Uterus (tissue), 4 donors: ENCODE results near the gene MAP1B. TPM values are rescaled to one million over a fixed set of nuclear protein-coding genes. Genes with fewer than 3 reads are reported as not detected.

Experiments
- DNase-seq, 2 donors: peaks; one replicate each; pipeline ENCODE4 v3.0.0-alpha.2; 2019 to 2020
- H3K27ac ChIP-seq, 2 donors: fragments of 200-600 bp; sonication (generic); 1 replicate in 1 of 2; 2 replicates in 1 of 2; pipeline ENCODE4 v1.5.1; 2016 to 2018
- H3K27me3 ChIP-seq, 2 donors: fragments of 200-600 bp; sonication (generic); one replicate each; pipeline ENCODE4 v1.5.1; 2018 to 2019; ENCODE audit warnings: control low read depth in 1 of 2
- H3K36me3 ChIP-seq, 2 donors: fragments of 200-600 bp; sonication (generic); one replicate each; pipeline ENCODE4 v1.5.1; 2019; ENCODE audit warnings: control low read depth in 1 of 2
- H3K4me1 ChIP-seq, 2 donors: fragments of 200-600 bp; sonication (generic); one replicate each; pipeline ENCODE4 v1.5.1; 2018 to 2019; ENCODE audit warnings: control low read depth in 1 of 2
- H3K4me3 ChIP-seq, 2 donors: fragments of 200-600 bp; sonication (generic); 1 replicate in 1 of 2; 2 replicates in 1 of 2; pipeline ENCODE4 v1.5.1; 2018 to 2019; ENCODE audit warnings: mild to moderate bottlenecking in 1 of 2
- H3K9me3 ChIP-seq, 2 donors: fragments of 200-600 bp; sonication (generic); one replicate each; pipeline ENCODE4 v1.5.1; 2019; ENCODE audit warnings: control low read depth in 1 of 2
- POLR2A ChIP-seq, 2 donors: fragments of 450-650 bp; IDR thresholded peaks; one replicate each; pipeline ENCODE4 v1.6.1; 2016; ENCODE audit warnings: antibody characterized with exemption in 2 of 2, mild to moderate bottlenecking in 1 of 2, moderate library complexity in 1 of 2
- intact Hi-C: fragments of 100-400 bp; cut with DNase I; formaldehyde crosslinking; loops from one replicate; pipeline ENCODE4 v1.15.1; 2023; ENCODE audit warnings: low total_unique reads
- total RNA-seq, 4 donors: library from RNA; depleted of rRNA in 3 of 4; stranded (reverse); fragments of >200 nt in 3 of 4; gene quantifications; one replicate each; pipeline versions ENCODE4 v1.1.0 to v1.2.4, GENCODE V29; 2014 to 2023
- TF ChIP-seq, protein P1 (sequence below), 4 experiments: fragments of 200-600 bp in 2 of 4; fragments of 450-650 bp in 2 of 4; sonication (generic) in 2 of 4; IDR thresholded peaks; one replicate each; pipeline ENCODE4 v1.5.1; 2016 to 2019; ENCODE audit warnings: antibody characterized with exemption in 4 of 4, mild to moderate bottlenecking in 2 of 4, moderate library complexity in 1 of 4
- donor health status: DM: yes; HTN: yes; CAD: no.

Gene MAP1B
- total RNA-seq, 4 donors from 2014 or later: 92.0 to 212 (median 132) TPM

- intact Hi-C loops: no loop called here
- H3K36me3 ChIP-seq: no peaks in the 10 kb centered on the region
- no peak overlapping the region for H3K4me3 ChIP-seq
Measured at GRCh38 chr5:72204946-72205345, 97.7 kb downstream of the MAP1B start.

GRCh38 chr5:72205431-72206009, 98.2 kb downstream of the MAP1B start:
- H3K4me3 ChIP-seq: no peak overlapping the region
- no peak for TF ChIP-seq POLR2A (IDR thresholded peaks at IDR 0.05)
- TF ChIP-seq, protein P1, sequence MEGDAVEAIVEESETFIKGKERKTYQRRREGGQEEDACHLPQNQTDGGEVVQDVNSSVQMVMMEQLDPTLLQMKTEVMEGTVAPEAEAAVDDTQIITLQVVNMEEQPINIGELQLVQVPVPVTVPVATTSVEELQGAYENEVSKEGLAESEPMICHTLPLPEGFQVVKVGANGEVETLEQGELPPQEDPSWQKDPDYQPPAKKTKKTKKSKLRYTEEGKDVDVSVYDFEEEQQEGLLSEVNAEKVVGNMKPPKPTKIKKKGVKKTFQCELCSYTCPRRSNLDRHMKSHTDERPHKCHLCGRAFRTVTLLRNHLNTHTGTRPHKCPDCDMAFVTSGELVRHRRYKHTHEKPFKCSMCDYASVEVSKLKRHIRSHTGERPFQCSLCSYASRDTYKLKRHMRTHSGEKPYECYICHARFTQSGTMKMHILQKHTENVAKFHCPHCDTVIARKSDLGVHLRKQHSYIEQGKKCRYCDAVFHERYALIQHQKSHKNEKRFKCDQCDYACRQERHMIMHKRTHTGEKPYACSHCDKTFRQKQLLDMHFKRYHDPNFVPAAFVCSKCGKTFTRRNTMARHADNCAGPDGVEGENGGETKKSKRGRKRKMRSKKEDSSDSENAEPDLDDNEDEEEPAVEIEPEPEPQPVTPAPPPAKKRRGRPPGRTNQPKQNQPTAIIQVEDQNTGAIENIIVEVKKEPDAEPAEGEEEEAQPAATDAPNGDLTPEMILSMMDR (IDR thresholded peaks at IDR 0.05): no peak
- DNase-seq: no peak
- H3K36me3 ChIP-seq: no peaks in the 10 kb centered on the region
- intact Hi-C loops: no loop called here
- no peaks in the 10 kb centered on the region for H3K27me3 ChIP-seq
- no peak overlapping the region for H3K27ac ChIP-seq
- H3K4me1 ChIP-seq: peaks cover 0 to under 1% of the 10 kb centered on the region in 2 donors
- H3K9me3 ChIP-seq: no peaks in the 10 kb centered on the region

More at GRCh38 chr5:72204946-72205345, 97.7 kb downstream of the MAP1B start:
- H3K4me1 ChIP-seq: no peaks in the 10 kb centered on the region
- no peak for DNase-seq
- no peaks in the 10 kb centered on the region for H3K27me3 ChIP-seq
- no peak overlapping the region for H3K27ac ChIP-seq
- H3K9me3 ChIP-seq: no peaks in the 10 kb centered on the region
- TF ChIP-seq, protein P1 (IDR thresholded peaks at IDR 0.05): no peak
- no peak for TF ChIP-seq POLR2A (IDR thresholded peaks at IDR 0.05)

DNA sequence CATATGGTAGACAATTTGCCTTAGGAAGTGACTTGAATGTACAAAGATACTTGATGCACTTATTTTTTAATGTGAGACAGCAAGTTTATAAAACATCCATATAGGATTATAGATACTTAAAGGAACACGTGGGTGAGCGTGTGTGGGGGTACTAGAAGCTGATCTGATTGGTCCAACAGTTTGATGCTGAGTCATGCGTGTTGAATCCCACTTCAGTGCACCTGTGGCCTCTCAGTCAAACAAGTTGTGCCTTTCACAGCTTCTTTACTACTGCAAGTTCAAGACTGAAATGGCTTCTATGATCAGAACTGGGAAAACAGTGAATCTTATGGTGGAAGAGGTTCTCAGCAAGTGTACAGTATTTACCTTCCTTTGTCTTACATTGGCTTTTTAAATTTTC, 98.9 kb downstream of the MAP1B start:
- no peak for DNase-seq
- no peak overlapping the region for H3K27ac ChIP-seq
- TF ChIP-seq, protein P1 (IDR thresholded peaks at IDR 0.05): no peak
- no peak for TF ChIP-seq POLR2A (IDR thresholded peaks at IDR 0.05)
- no peaks in the 10 kb centered on the region for H3K27me3 ChIP-seq
- no peak overlapping the region for H3K4me3 ChIP-seq
- intact Hi-C loops: no loop called here
- no peaks in the 10 kb centered on the region for H3K36me3 ChIP-seq
- H3K9me3 ChIP-seq: no peaks in the 10 kb centered on the region
- peaks cover 4 to 6% of the 10 kb centered on the region in 2 donors for H3K4me1 ChIP-seq

GRCh38 chr5:72206994-72207393, 99.7 kb downstream of the MAP1B start:
- Histone ChIP-seq H3K4me3 (no peak overlapping the region), H3K36me3 (no peaks in the 10 kb centered on the region), H3K9me3 (no peaks in the 10 kb centered on the region), H3K27ac (no peak overlapping the region), H3K27me3 (no peaks in the 10 kb centered on the region), H3K4me1 (peaks cover 4 to 6% of the 10 kb centered on the region in 2 donors)
- DNase-seq: no peak
- no peak for TF ChIP-seq POLR2A (IDR thresholded peaks at IDR 0.05)
- TF ChIP-seq, protein P1 (IDR thresholded peaks at IDR 0.05): no peak
- intact Hi-C loops: no loop called here

DNA sequence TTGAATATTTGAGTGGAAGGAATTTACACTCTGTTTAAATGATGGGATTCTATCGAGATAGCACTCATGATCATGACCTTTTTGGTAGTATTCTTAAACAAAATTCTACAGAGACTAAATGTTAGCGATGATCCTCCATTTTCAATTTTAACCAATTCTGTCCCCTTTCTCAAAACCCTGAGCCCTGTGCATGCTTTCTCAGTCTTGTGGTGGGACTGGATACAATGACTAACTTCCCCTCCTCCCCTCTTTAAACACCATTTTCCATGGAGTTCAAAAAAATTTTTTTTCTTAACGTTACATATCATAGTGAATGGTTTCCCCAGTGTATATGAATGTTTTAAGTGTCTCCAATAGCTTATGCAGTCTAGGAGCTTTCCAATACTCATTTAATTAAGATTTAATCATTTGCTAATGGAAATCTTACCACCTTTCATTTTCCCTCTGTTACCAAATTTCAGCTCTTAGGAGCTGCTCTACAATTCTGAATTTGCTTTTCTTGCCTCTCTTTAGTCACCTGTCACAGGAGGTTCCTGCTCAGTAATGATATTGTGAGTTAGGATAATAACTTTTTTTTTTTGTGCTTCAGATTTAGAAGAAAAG, 101.2 kb downstream of the MAP1B start:
- no peak for DNase-seq
- Histone ChIP-seq H3K9me3 (no peaks in the 10 kb centered on the region), H3K27me3 (no peaks in the 10 kb centered on the region), H3K27ac (no peak overlapping the region), H3K36me3 (no peaks in the 10 kb centered on the region), H3K4me3 (no peak overlapping the region), H3K4me1 (peaks cover 4 to 6% of the 10 kb centered on the region in 2 donors)
- intact Hi-C loops: no loop called here
- TF ChIP-seq, protein P1 (IDR thresholded peaks at IDR 0.05): no peak
- TF ChIP-seq POLR2A (IDR thresholded peaks at IDR 0.05): no peak
